Lower lobe of right lung (tissue), 2 donors: Measurements from ENCODE around the gene FOXE1. TPM values are rescaled to one million over a fixed set of nuclear protein-coding genes. Genes with fewer than 3 reads are reported as not detected.

Experiments used
- ATAC-seq, 2 donors: fragments of 200-7000 bp; cut with Tn5 transposase; one replicate each; pipeline ENCODE4 v1.9.1; 2020 to 2022; ENCODE audit warnings: mild to moderate bottlenecking in 2 of 2, moderate library complexity in 2 of 2
- DNase-seq: peaks from one replicate; pipeline ENCODE4 v3.0.0-alpha.2; 2020
- H3K27ac ChIP-seq: fragments of 200-600 bp; one replicate; pipeline ENCODE4 v1.8.0; 2022
- H3K27me3 ChIP-seq: fragments of 200-600 bp; one replicate; pipeline ENCODE4 v1.8.0; 2022; ENCODE audit warnings: low read depth
- H3K36me3 ChIP-seq: fragments of 200-600 bp; one replicate; pipeline ENCODE4 v1.8.0; 2022; ENCODE audit warnings: mild to moderate bottlenecking
- H3K4me1 ChIP-seq: fragments of 200-600 bp; one replicate; pipeline ENCODE4 v1.8.0; 2022
- H3K4me3 ChIP-seq: fragments of 200-600 bp; one replicate; pipeline ENCODE4 v1.8.0; 2022; ENCODE audit warnings: mild to moderate bottlenecking
- H3K9me3 ChIP-seq: fragments of 200-600 bp; one replicate; pipeline ENCODE4 v1.8.0; 2022
- intact Hi-C: fragments of 100-400 bp; cut with DNase I; formaldehyde crosslinking; loops from one replicate; pipeline ENCODE4 v1.11.0; 2022
- total RNA-seq: library from RNA; stranded (reverse); fragmentation: NEBNext Ultra II Directional; extraction: Animal tissue kit (Norgen Biotek cat#: 25700); gene quantifications from one replicate; pipeline ENCODE4 v1.2.1, GENCODE V29; 2021
- TF ChIP-seq, protein P1 (sequence below): fragments of 200-600 bp; IDR thresholded peaks from one replicate; pipeline ENCODE4 v1.8.0; 2022; ENCODE audit warnings: antibody characterized with exemption, mild to moderate bottlenecking
- donor health status: DM: no; HTN: yes; CAD: no; lungs with severe emphysema.

The FOXE1 gene
- total RNA-seq, 1 donor from 2014 or later = not detected

DNA sequence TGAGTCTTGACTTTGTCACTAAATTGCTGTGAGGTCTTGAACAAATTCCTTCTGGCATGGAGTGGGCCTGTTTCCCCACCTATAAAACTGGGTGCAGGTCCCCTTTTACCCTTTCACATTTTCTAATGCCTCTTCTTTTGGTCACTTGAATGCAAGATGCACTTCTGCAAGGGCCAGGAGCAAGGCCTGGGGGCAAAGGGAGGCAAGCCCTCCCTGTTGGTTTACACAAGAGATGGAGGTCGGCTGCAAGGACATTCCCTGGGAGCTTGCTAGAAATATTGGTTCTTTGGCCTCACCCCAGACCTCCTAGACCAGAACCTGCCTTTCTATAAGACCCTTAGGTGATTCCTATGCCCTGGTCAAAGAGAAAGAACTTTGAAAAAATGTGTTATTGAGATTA is 5.8 kb downstream of the FOXE1 start:
- no peak overlapping the region for H3K4me3 ChIP-seq
- TF ChIP-seq, protein P1, sequence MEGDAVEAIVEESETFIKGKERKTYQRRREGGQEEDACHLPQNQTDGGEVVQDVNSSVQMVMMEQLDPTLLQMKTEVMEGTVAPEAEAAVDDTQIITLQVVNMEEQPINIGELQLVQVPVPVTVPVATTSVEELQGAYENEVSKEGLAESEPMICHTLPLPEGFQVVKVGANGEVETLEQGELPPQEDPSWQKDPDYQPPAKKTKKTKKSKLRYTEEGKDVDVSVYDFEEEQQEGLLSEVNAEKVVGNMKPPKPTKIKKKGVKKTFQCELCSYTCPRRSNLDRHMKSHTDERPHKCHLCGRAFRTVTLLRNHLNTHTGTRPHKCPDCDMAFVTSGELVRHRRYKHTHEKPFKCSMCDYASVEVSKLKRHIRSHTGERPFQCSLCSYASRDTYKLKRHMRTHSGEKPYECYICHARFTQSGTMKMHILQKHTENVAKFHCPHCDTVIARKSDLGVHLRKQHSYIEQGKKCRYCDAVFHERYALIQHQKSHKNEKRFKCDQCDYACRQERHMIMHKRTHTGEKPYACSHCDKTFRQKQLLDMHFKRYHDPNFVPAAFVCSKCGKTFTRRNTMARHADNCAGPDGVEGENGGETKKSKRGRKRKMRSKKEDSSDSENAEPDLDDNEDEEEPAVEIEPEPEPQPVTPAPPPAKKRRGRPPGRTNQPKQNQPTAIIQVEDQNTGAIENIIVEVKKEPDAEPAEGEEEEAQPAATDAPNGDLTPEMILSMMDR = no peak
- intact Hi-C loops = no loop called here
- peaks cover 78% of the 10 kb centered on the region for H3K27me3 ChIP-seq
- ATAC-seq = no peak
- H3K9me3 ChIP-seq = no peaks in the 10 kb centered on the region
- no peaks in the 10 kb centered on the region for H3K36me3 ChIP-seq
- H3K27ac ChIP-seq = no peak overlapping the region
- DNase-seq = no peak
- H3K4me1 ChIP-seq = no peaks in the 10 kb centered on the region

DNA sequence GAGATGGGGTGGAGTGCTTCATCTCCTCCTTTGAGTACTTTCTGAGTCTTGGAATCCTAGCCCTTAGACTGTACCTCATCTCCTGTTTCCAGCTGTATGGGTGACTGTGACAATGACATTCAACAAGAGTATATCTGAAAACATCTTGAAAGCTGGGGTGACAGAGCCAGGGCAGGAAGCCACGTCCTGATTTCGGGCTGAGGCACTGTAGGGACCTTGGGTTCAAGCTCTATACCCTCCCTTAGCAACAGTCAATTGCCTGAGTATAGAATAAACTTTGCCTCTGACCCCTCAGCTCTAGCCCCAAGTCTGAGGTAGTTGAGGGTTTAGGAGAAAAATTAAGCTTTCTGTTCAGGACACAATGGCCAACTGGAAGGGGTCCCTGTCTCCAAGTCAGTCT is 6.3 kb downstream of the FOXE1 start:
- no peak for DNase-seq
- H3K4me1 ChIP-seq = no peaks in the 10 kb centered on the region
- TF ChIP-seq, protein P1 = no peak
- no peak for ATAC-seq
- H3K9me3 ChIP-seq = no peaks in the 10 kb centered on the region
- H3K4me3 ChIP-seq = no peak overlapping the region
- H3K27me3 ChIP-seq = peaks cover 73% of the 10 kb centered on the region
- intact Hi-C loops = no loop called here
- no peaks in the 10 kb centered on the region for H3K36me3 ChIP-seq
- no peak overlapping the region for H3K27ac ChIP-seq

DNA sequence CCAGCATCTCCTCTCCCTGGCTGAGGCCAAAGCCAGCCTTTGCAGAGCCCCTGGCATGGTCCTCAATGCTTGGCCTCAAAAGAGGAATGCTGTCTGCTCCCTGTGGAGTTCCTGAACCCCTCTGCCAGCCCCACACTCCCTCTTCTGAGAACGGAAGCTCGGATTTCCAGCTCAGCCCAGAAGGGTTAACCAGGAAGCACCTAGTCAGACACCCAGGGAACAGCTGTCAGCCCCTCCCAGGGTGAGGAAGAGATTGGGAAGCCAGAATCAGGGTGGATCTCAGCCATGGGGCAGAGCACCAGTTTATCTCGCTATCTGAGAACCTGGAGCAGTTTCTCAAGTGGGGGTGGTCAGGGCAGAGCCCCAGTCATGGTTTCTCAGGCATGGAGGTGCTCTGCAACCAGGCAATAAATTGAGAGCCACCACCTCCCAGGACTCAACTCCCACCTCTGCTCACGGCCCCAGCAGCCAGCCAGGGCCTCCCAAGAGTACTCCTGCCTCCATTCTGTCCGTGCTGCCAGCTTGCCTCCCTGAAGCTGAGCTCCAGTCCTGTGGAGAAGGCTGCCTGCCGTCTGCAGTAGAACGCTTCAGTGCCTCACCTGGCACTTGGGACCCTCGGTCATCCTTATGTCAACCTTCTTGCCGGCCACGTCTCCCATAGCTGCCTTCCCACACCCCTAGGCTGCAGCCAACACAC is 7.6 kb downstream of the FOXE1 start:
- H3K36me3 ChIP-seq = no peaks in the 10 kb centered on the region
- no peak for DNase-seq
- H3K4me3 ChIP-seq = no peak overlapping the region
- ATAC-seq = no peak
- H3K9me3 ChIP-seq = peaks cover 1% of the 10 kb centered on the region
- H3K27me3 ChIP-seq = peaks cover 66% of the 10 kb centered on the region
- TF ChIP-seq, protein P1 = no peak
- no peaks in the 10 kb centered on the region for H3K4me1 ChIP-seq
- H3K27ac ChIP-seq = no peak overlapping the region
- intact Hi-C loops = no loop called here

DNA sequence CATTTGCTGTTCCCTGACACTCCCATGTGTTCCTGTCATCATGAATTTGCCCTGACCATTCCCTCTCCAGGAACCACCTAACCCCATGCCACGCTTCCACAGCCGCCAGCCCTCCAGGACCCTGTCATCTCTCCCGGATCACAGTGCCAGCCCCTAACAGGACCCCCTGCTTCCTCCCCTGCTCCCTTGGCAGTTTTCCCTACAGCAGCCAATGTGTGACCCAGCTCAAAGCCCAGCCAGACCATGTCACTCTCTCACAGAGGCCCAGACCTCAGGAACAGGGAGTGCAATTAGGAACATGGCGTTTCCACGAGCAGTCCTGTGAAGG is 8.1 kb downstream of the FOXE1 start:
- no peaks in the 10 kb centered on the region for H3K4me1 ChIP-seq
- no peak for ATAC-seq
- no peak overlapping the region for H3K27ac ChIP-seq
- no peak for DNase-seq
- TF ChIP-seq, protein P1 = no peak
- H3K4me3 ChIP-seq = no peak overlapping the region
- H3K36me3 ChIP-seq = no peaks in the 10 kb centered on the region
- intact Hi-C loops = no loop called here
- peaks cover 61% of the 10 kb centered on the region for H3K27me3 ChIP-seq
- H3K9me3 ChIP-seq = peaks cover 6% of the 10 kb centered on the region

DNA sequence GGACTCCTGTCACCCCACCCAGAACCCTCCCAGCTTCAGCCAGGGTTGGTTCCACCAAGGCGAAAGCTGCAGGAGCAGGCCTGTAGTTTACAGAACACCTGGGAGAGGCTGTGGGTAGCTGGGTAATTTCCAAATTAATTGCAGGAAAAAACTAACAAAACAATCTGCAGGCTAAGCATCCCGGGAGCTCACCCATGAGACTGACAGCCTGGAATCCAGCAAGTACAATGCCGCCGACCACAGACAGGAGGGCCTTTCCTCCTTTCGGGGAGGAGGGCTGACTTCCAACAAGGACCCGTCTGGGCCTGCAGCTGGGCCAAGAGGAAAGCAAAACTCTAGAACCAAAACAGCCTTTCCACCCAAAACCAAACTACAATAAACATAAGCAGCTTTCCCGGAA is 10.3 kb downstream of the FOXE1 start:
- TF ChIP-seq, protein P1 = no peak
- DNase-seq (no peak), ATAC-seq (no peak)
- Histone ChIP-seq H3K4me3 (no peak overlapping the region), H3K27ac (no peak overlapping the region), H3K36me3 (no peaks in the 10 kb centered on the region), H3K9me3 (peaks cover 11% of the 10 kb centered on the region), H3K4me1 (no peaks in the 10 kb centered on the region), H3K27me3 (peaks cover 41% of the 10 kb centered on the region)
- intact Hi-C loops = no loop called here
